HG02981 (cell line): ENCODE results near the gene SERPINA4.

Experiments used
- ATAC-seq: cut with Tn5 transposase; IDR thresholded peaks from one replicate; pipeline ENCODE4 v1.9.1; 2021; ENCODE audit warnings: mild to moderate bottlenecking, moderate library complexity; ENCODE audit not compliant: unreplicated experiment

SERPINA4 gene

GRCh38 chr14:94613720-94614644 lies 52.7 kb downstream of the SERPINA4 start:
- ATAC-seq: no peak

GRCh38 chr14:94614802-94615201 lies 53.6 kb downstream of the SERPINA4 start:
- ATAC-seq: no peak

- ATAC-seq: no peak
Observed at GRCh38 chr14:94615254-94615653, 54.0 kb downstream of the SERPINA4 start.

- no peak for ATAC-seq
Observed at GRCh38 chr14:94615823-94616570, 54.8 kb downstream of the SERPINA4 start.

GRCh38 chr14:94617366-94617941 lies 56.2 kb downstream of the SERPINA4 start:
- no peak for ATAC-seq

GRCh38 chr14:94617988-94618822 lies 57.0 kb downstream of the SERPINA4 start:
- no peak for ATAC-seq

GRCh38 chr14:94619297-94619696 lies 58.1 kb downstream of the SERPINA4 start:
- ATAC-seq: no peak
